Panc1 (cell line): ENCODE data around the gene BAHCC1. TPM values are rescaled to one million over a fixed set of nuclear protein-coding genes. Genes with fewer than 3 reads are reported as not detected.

Source experiments
- ATAC-seq: fragments of 200-7000 bp; cut with Tn5 transposase; 2 replicates; pipeline ENCODE4 v1.9.1; 2020; ENCODE audit warnings: mild to moderate bottlenecking, moderate library complexity
- BruUV-seq: library from RNA; stranded (reverse); fragments of 400-500 nt; replicated peaks from 2 replicates; lab custom pipeline; 2021; lab: Mats Ljungman, UMichigan
- CTCF ChIA-PET: fragments of 300-600 bp; sonication (Branson Sonifier 250); formaldehyde crosslinking; loops from one replicate; lab custom pipeline; 2022; ENCODE audit warnings: antibody characterized with exemption; lab: Charles Lee
- POLR2A ChIA-PET: fragments of 300-600 bp; sonication (Branson Sonifier 250); formaldehyde crosslinking; loops from one replicate; lab custom pipeline; 2022; ENCODE audit warnings: antibody characterized with exemption; lab: Charles Lee
- DNase-seq: peaks from one replicate; pipeline ENCODE4 v3.0.0-alpha.2; 2010; ENCODE audit warnings: low read depth, low spot score
- H3K27ac ChIP-seq: 2 replicates; pipeline ENCODE4 v1.5.1; 2011; ENCODE audit warnings: mild to moderate bottlenecking, low read length, inconsistent platforms
- H3K27me3 ChIP-seq: fragments of 200-500 bp; sonication (Bioruptor generic); 2 replicates; pipeline ENCODE4 v1.6.0; 2014; ENCODE audit warnings: low read length, inconsistent platforms; ENCODE audit not compliant: control insufficient read depth, insufficient read depth
- H3K36me3 ChIP-seq: fragments of 200-500 bp; sonication (Bioruptor generic); 2 replicates; pipeline ENCODE4 v1.5.1; 2014; ENCODE audit warnings: inconsistent platforms, mild to moderate bottlenecking, low read length, moderate library complexity; ENCODE audit not compliant: control insufficient read depth, insufficient read depth
- H3K4me1 ChIP-seq: 2 replicates; pipeline ENCODE4 v1.5.1; 2011; ENCODE audit warnings: inconsistent platforms, mild to moderate bottlenecking, low read length, moderate library complexity; ENCODE audit not compliant: control insufficient read depth, insufficient read depth
- H3K4me3 ChIP-seq, 2 experiments: 2 replicates each; pipeline ENCODE4 v1.5.1; 2011 to 2012; ENCODE audit warnings: low read depth in 2 of 2, low read length in 2 of 2, mild to moderate bottlenecking in 2 of 2, inconsistent platforms in 1 of 2, moderate library complexity in 1 of 2
- H3K9me3 ChIP-seq: fragments of 200-500 bp; sonication (Bioruptor generic); 2 replicates; pipeline ENCODE4 v1.5.1; 2014; ENCODE audit warnings: low read depth, mild to moderate bottlenecking, inconsistent platforms, low read length, moderate library complexity; ENCODE audit not compliant: control insufficient read depth, insufficient read depth
- POLR2AphosphoS5 ChIP-seq: IDR thresholded peaks from 2 replicates; pipeline ENCODE4 v1.6.1; 2012; ENCODE audit warnings: mild to moderate bottlenecking, low read depth, low read length, moderate library complexity
- SIN3A ChIP-seq: IDR thresholded peaks from 2 replicates; pipeline ENCODE4 v1.6.1; 2012; ENCODE audit warnings: low read depth, mild to moderate bottlenecking, low read length, moderate library complexity, borderline replicate concordance; ENCODE audit not compliant: insufficient read depth
- TCF7L2 ChIP-seq: IDR thresholded peaks from 2 replicates; pipeline ENCODE4 v1.6.1; 2011; ENCODE audit warnings: mild to moderate bottlenecking, low read depth, low read length, inconsistent platforms
- in situ Hi-C: cut with HindIII; loops from 2 replicates; pipeline ENCODE4 v1.10.0; 2016; ENCODE audit warnings: low sequenced_read_pairs, low pct_unique_long_range_greater_than_20kb
- intact Hi-C: fragments of 100-400 bp; cut with micrococcal nuclease; formaldehyde crosslinking; loops from one replicate; pipeline ENCODE4 v1.10.0; 2022; ENCODE audit not compliant: unreplicated experiment
- total RNA-seq: library from RNA; stranded (reverse); gene quantifications from one replicate; pipeline ENCODE4 v1.2.1, GENCODE V29; 2021; ENCODE audit not compliant: unreplicated experiment
- TF ChIP-seq, protein P1 (sequence below), 2 experiments: IDR thresholded peaks; 2 replicates each; pipeline ENCODE4 v1.6.1; 2011 to 2012; ENCODE audit warnings: low read depth in 2 of 2, control low read depth in 1 of 2, low read length in 1 of 2, mild to moderate bottlenecking in 1 of 2, moderate library complexity in 1 of 2; ENCODE audit not compliant: insufficient read depth in 1 of 2
- TF ChIP-seq, protein P2 (sequence below): fragments of 450-650 bp; IDR thresholded peaks from 2 replicates; pipeline ENCODE4 v1.5.1; 2017; ENCODE audit warnings: mild to moderate bottlenecking

The BAHCC1 gene
- total RNA-seq, 1 experiment from 2014 or later = 77.4 TPM

DNA sequence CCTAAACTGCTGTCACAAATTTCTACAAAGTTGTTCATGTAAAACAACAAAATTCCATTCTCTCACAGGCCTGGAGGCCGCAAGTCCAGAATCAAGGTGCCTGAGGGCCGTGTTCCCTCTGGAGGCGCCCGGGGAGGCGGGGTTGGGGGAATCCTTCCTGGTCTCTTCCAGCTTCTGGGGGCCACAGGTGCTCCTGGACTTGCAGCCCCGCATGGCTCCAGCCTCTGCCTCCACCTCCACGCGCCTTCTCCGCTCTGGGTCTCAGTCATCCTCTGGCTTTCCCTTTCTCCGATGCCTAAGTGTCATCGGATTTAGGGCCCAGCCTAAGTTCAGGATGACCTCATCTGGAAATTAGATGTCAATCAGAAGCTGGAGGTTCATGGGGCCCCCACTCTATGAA is 28.6 kb upstream of the BAHCC1 start:
- in situ Hi-C loops (no loop called here), intact Hi-C loops (no loop called here)
- H3K27ac ChIP-seq = no peak overlapping the region
- no peaks in the 10 kb centered on the region for H3K36me3 ChIP-seq
- H3K27me3 ChIP-seq = no peaks in the 10 kb centered on the region
- peaks cover 14% of the 10 kb centered on the region for H3K4me1 ChIP-seq
- H3K4me3 ChIP-seq = no peak overlapping the region
- DNase-seq (no peak), ATAC-seq (no peak)
- H3K9me3 ChIP-seq = no peaks in the 10 kb centered on the region
- POLR2A ChIA-PET = no interaction called here
- TF ChIP-seq, protein P1, sequence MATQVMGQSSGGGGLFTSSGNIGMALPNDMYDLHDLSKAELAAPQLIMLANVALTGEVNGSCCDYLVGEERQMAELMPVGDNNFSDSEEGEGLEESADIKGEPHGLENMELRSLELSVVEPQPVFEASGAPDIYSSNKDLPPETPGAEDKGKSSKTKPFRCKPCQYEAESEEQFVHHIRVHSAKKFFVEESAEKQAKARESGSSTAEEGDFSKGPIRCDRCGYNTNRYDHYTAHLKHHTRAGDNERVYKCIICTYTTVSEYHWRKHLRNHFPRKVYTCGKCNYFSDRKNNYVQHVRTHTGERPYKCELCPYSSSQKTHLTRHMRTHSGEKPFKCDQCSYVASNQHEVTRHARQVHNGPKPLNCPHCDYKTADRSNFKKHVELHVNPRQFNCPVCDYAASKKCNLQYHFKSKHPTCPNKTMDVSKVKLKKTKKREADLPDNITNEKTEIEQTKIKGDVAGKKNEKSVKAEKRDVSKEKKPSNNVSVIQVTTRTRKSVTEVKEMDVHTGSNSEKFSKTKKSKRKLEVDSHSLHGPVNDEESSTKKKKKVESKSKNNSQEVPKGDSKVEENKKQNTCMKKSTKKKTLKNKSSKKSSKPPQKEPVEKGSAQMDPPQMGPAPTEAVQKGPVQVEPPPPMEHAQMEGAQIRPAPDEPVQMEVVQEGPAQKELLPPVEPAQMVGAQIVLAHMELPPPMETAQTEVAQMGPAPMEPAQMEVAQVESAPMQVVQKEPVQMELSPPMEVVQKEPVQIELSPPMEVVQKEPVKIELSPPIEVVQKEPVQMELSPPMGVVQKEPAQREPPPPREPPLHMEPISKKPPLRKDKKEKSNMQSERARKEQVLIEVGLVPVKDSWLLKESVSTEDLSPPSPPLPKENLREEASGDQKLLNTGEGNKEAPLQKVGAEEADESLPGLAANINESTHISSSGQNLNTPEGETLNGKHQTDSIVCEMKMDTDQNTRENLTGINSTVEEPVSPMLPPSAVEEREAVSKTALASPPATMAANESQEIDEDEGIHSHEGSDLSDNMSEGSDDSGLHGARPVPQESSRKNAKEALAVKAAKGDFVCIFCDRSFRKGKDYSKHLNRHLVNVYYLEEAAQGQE (IDR thresholded peaks at IDR 0.05; ENCODE audit: insufficient read depth in 1 of 2, low read depth in 2 of 2, low read length in 1 of 2) = no peak
- TF ChIP-seq TCF7L2 = no peak
- TF ChIP-seq, protein P2, sequence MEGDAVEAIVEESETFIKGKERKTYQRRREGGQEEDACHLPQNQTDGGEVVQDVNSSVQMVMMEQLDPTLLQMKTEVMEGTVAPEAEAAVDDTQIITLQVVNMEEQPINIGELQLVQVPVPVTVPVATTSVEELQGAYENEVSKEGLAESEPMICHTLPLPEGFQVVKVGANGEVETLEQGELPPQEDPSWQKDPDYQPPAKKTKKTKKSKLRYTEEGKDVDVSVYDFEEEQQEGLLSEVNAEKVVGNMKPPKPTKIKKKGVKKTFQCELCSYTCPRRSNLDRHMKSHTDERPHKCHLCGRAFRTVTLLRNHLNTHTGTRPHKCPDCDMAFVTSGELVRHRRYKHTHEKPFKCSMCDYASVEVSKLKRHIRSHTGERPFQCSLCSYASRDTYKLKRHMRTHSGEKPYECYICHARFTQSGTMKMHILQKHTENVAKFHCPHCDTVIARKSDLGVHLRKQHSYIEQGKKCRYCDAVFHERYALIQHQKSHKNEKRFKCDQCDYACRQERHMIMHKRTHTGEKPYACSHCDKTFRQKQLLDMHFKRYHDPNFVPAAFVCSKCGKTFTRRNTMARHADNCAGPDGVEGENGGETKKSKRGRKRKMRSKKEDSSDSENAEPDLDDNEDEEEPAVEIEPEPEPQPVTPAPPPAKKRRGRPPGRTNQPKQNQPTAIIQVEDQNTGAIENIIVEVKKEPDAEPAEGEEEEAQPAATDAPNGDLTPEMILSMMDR = no peak
- TF ChIP-seq SIN3A = no peak
- no peak for TF ChIP-seq POLR2AphosphoS5
- CTCF ChIA-PET = no interaction called here
- no TSS peak for BruUV-seq

DNA sequence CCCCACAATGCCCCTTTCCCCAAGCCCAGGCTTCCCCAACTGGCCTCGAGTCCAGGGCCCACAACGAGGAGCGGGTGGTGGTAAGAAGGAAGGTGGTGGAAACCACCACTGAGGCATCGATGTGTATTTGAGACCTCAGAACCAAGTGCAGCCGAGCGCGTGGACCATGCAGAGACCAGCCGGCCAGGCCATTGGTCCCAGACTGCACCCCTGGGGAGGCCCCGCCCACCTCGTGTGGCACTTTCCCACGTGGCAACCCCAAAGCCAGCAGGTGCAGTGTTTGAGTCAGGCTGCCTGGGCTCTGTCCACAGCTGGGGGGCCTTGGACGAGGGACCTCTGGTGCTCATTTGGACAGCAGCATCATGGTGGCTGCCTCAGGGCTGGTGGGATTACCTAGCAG is 28.1 kb upstream of the BAHCC1 start:
- CTCF ChIA-PET = no interaction called here

More for the DNA sequence above, 28.1 kb upstream of the BAHCC1 start:
- H3K36me3 ChIP-seq = no peaks in the 10 kb centered on the region
- TF ChIP-seq POLR2AphosphoS5 = no peak
- TF ChIP-seq, protein P2 = no peak
- TF ChIP-seq, protein P1 (IDR thresholded peaks at IDR 0.05; ENCODE audit: insufficient read depth in 1 of 2, low read depth in 2 of 2, low read length in 1 of 2) = no peak
- TF ChIP-seq TCF7L2 = no peak
- no peak for TF ChIP-seq SIN3A
- H3K4me3 ChIP-seq = no peak overlapping the region
- no peak for DNase-seq
- H3K4me1 ChIP-seq = peaks cover 14% of the 10 kb centered on the region
- POLR2A ChIA-PET = no interaction called here
- H3K27me3 ChIP-seq = no peaks in the 10 kb centered on the region
- no TSS peak for BruUV-seq
- no peak for ATAC-seq
- in situ Hi-C loops = no loop called here
- no peaks in the 10 kb centered on the region for H3K9me3 ChIP-seq
- intact Hi-C loops = no loop called here
- no peak overlapping the region for H3K27ac ChIP-seq
